Activated CD8-positive, alpha-beta memory T cell treated with anti-CD3 and anti-CD28 coated beads for 36 hours (primary cell): Measurements from ENCODE around the gene SOX5. TPM values are rescaled to one million over a fixed set of nuclear protein-coding genes. Genes with fewer than 3 reads are reported as not detected.
"Not testable (repeated sequence)": the region's sequence is repeated elsewhere in the genome, so short reads cannot be mapped to it uniquely, and the experiment has no call there.

Source experiments
- CTCF ChIA-PET: fragments of 350-600 bp; sonication (Branson Sonifier 250); formaldehyde crosslinking; loops from one replicate; lab custom pipeline; 2021; ENCODE audit warnings: antibody characterized with exemption; lab: Charles Lee
- POLR2A ChIA-PET: fragments of 350-600 bp; sonication (Branson Sonifier 250); formaldehyde crosslinking; loops from one replicate; lab custom pipeline; 2021; ENCODE audit warnings: antibody characterized with exemption; lab: Charles Lee
- total RNA-seq, 2 experiments: library from RNA; stranded (reverse); gene quantifications; one replicate each; pipeline ENCODE4 v1.2.3, GENCODE V29; 2021

The SOX5 gene
- total RNA-seq, 2 experiments from 2014 or later, result 0.04 TPM; not detected in 1

GRCh38 chr12:23533699-23534098 is 415.8 kb downstream of the SOX5 start:
- CTCF ChIA-PET, result no interaction called here

GRCh38 chr12:23533265-23533664 is 416.2 kb downstream of the SOX5 start:
- ChIA-PET POLR2A (no interaction called here), CTCF (no interaction called here)

More at GRCh38 chr12:23533699-23534098, 415.8 kb downstream of the SOX5 start:
- POLR2A ChIA-PET, result no interaction called here

GRCh38 chr12:23528316-23528715 is 421.2 kb downstream of the SOX5 start:
- POLR2A ChIA-PET, result no interaction called here
- CTCF ChIA-PET, result no interaction called here

GRCh38 chr12:23525450-23526072 is 423.9 kb downstream of the SOX5 start:
- POLR2A ChIA-PET, result no interaction called here
- CTCF ChIA-PET, result no interaction called here

GRCh38 chr12:23523339-23523738 is 426.1 kb downstream of the SOX5 start:
- POLR2A ChIA-PET, result no interaction called here
- CTCF ChIA-PET, result no interaction called here

GRCh38 chr12:23519444-23519843 is 430.0 kb downstream of the SOX5 start:
- POLR2A ChIA-PET, CTCF ChIA-PET: not testable (repeated sequence)

- POLR2A ChIA-PET, CTCF ChIA-PET: not testable (repeated sequence)
Observed at GRCh38 chr12:23515785-23516184, 433.7 kb downstream of the SOX5 start.

- CTCF ChIA-PET, result no interaction called here
- POLR2A ChIA-PET, result no interaction called here
Observed at GRCh38 chr12:23510484-23510883, 439.0 kb downstream of the SOX5 start.

- CTCF ChIA-PET, POLR2A ChIA-PET: not testable (repeated sequence)
Observed at GRCh38 chr12:23509832-23510231, 439.6 kb downstream of the SOX5 start.

GRCh38 chr12:23507785-23508184 is 441.7 kb downstream of the SOX5 start:
- CTCF ChIA-PET, POLR2A ChIA-PET: not testable (repeated sequence)

GRCh38 chr12:23505736-23506135 is 443.7 kb downstream of the SOX5 start:
- POLR2A ChIA-PET, CTCF ChIA-PET: not testable (repeated sequence)

GRCh38 chr12:23504641-23505399 is 444.6 kb downstream of the SOX5 start:
- POLR2A ChIA-PET, result no interaction called here
- CTCF ChIA-PET, result no interaction called here

- CTCF ChIA-PET, result no interaction called here
- POLR2A ChIA-PET, result no interaction called here
Observed at GRCh38 chr12:23504043-23504442, 445.4 kb downstream of the SOX5 start.

GRCh38 chr12:23503544-23503943 is 445.9 kb downstream of the SOX5 start:
- ChIA-PET POLR2A (no interaction called here), CTCF (no interaction called here)

- CTCF ChIA-PET, result no interaction called here
- POLR2A ChIA-PET, result no interaction called here
Observed at GRCh38 chr12:23502259-23502658, 447.2 kb downstream of the SOX5 start.

GRCh38 chr12:23495472-23495871 is 454.0 kb downstream of the SOX5 start:
- ChIA-PET CTCF (no interaction called here), POLR2A (no interaction called here)

- ChIA-PET POLR2A (no interaction called here), CTCF (no interaction called here)
Observed at GRCh38 chr12:23493672-23494071, 455.8 kb downstream of the SOX5 start.

- CTCF ChIA-PET, POLR2A ChIA-PET: not testable (repeated sequence)
Observed at GRCh38 chr12:23491029-23491428, 458.4 kb downstream of the SOX5 start.

GRCh38 chr12:23488130-23488529 is 461.3 kb downstream of the SOX5 start:
- CTCF ChIA-PET, result no interaction called here
- POLR2A ChIA-PET, result no interaction called here

- CTCF ChIA-PET, result no interaction called here
- POLR2A ChIA-PET, result no interaction called here
Observed at GRCh38 chr12:23484238-23484637, 465.2 kb downstream of the SOX5 start.

GRCh38 chr12:23482571-23482970 is 466.9 kb downstream of the SOX5 start:
- POLR2A ChIA-PET, result no interaction called here
- CTCF ChIA-PET, result no interaction called here
